ENCODE measurements around the gene IDE. TPM values are rescaled to one million over a fixed set of nuclear protein-coding genes. Genes with fewer than 3 reads are reported as not detected.
A peak's percentile ranks its signal among the peaks of the same experiment; 100 is the strongest.
"Not testable (repeated sequence)": the region's sequence is repeated elsewhere in the genome, so short reads cannot be mapped to it uniquely, and the experiment has no call there.

The IDE gene
- total RNA-seq, 6 experiments from 2014 or later: 25.6 to 31.4 (median 29.2) TPM

DNA sequence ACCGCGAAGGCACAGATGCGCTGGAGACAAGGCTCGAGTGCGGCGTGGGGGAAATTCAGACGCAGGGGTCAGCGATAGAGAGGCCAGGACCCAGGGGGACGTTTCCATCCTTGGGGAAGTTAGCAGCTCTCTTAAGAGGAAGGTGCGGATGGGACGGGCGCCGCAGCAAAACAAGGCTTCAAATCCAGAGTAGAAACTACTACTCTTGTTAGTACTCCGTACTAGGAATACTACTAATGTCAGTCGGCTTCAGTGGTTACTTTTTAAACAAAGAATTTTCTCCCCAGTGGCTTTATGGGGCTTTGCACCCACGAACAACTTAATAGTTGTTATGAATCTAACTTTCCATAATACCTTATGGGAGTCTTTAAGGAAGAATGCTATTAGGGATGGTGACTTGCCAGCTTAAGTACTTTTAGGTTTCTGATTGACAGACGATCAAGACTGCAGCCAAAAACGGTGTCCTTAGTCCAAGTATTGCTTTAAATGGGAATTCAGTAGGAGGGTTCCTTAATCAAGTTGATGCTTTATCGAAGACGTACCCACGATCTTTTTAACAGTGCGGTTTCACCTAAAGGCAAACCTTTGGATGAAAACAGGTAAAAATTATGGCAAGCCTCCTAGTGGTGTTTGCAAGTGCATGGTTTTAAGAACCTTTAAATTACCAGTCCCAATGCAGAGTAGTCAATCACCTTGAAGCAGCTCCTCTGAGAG is 812 bp upstream of the IDE start:
- no peaks in the 10 kb centered on the region for H3K36me3 ChIP-seq
- H3K4me3 ChIP-seq: peak overlapping the region; percentile 76 to 96 (median 93)
- H3K27ac ChIP-seq: peak overlapping the region; percentile 82 to 87 (median 84)
- DNase-seq (no peak), ATAC-seq (peak; percentile 9 to 19 (median 12))
- intact Hi-C loops (cut with DNase I): loop anchor here (5.0 kb wide), 1 partner anchor 57 kb away; no protein-coding TSS in a partner anchor
- H3K27me3 ChIP-seq: no peaks in the 10 kb centered on the region
- no peaks in the 10 kb centered on the region for H3K9me3 ChIP-seq
- 3% methylated on average over 21 of the region's 22 CpGs for WGBS (ENCODE audit: insufficient coverage, low coverage, low lambda C conversion rate, missing lambda C conversion rate)
- H3K4me1 ChIP-seq: peaks cover 0 to 15% (median 7%) of the 10 kb centered on the region in 4 donors
- TF ChIP-seq, protein P1, sequence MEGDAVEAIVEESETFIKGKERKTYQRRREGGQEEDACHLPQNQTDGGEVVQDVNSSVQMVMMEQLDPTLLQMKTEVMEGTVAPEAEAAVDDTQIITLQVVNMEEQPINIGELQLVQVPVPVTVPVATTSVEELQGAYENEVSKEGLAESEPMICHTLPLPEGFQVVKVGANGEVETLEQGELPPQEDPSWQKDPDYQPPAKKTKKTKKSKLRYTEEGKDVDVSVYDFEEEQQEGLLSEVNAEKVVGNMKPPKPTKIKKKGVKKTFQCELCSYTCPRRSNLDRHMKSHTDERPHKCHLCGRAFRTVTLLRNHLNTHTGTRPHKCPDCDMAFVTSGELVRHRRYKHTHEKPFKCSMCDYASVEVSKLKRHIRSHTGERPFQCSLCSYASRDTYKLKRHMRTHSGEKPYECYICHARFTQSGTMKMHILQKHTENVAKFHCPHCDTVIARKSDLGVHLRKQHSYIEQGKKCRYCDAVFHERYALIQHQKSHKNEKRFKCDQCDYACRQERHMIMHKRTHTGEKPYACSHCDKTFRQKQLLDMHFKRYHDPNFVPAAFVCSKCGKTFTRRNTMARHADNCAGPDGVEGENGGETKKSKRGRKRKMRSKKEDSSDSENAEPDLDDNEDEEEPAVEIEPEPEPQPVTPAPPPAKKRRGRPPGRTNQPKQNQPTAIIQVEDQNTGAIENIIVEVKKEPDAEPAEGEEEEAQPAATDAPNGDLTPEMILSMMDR (IDR thresholded peaks at IDR 0.05): peak in 1 of 4 donors; percentile 12
- no peak for TF ChIP-seq POLR2A (IDR thresholded peaks at IDR 0.05)

DNA sequence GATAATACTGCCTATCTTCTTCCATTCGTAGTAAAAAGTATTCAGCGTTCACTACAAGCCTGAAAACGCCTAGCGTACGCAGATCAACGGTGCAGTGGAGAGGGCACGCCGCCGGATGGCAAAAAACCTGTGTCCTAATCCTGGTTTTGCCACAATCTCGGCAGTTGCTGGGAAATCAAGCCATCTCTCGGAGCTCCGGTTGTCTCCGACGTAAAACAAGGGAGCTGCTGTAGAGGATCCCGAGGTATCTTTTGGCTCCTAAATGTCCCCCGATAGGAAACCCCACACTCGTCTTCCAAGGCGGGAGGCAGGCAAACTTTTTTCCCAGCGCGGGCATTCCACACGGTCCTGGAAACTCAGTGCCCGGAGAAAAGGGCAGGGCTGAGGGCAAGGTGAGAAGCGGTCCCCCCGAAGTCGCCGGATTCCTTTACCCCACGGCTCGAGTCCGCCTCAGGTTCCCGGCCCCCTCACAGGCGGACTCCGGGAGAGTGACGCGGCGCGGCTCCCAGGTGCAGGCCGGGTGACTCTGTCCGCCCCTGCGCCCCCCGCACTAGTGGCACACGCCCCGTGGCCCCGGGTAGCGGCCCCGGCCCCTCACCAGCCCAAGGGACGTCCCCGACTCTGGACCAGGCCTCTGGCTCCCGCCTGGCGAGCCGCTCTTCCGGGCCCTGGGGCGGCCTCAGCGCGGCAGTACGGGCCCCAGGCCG is 649 bp downstream of the IDE start:
- H3K9me3 ChIP-seq: no peaks in the 10 kb centered on the region
- no peaks in the 10 kb centered on the region for H3K27me3 ChIP-seq
- H3K4me3 ChIP-seq: peak overlapping the region; percentile 76 to 96 (median 93)
- peak; percentile 18 to 62 (median 40) for ATAC-seq
- H3K4me1 ChIP-seq: peaks cover 0 to 15% (median 7%) of the 10 kb centered on the region in 4 donors
- TF ChIP-seq POLR2A (IDR thresholded peaks at IDR 0.05): no peak
- TF ChIP-seq, protein P1 (IDR thresholded peaks at IDR 0.05): peak in 1 of 4 donors; percentile 7
- no peaks in the 10 kb centered on the region for H3K36me3 ChIP-seq
- peak overlapping the region; percentile 82 to 87 (median 84) for H3K27ac ChIP-seq
- intact Hi-C loops (cut with DNase I): loop anchor here in 1 of 2 donors (5.0 kb wide), 1 partner anchor 56 kb away; no protein-coding TSS in a partner anchor
- 1% methylated on average over 15 of the region's 56 CpGs for WGBS (ENCODE audit: insufficient coverage, low coverage, low lambda C conversion rate, missing lambda C conversion rate)
- peak in 2 of 3 donors; percentile 65 to 67 for DNase-seq

DNA sequence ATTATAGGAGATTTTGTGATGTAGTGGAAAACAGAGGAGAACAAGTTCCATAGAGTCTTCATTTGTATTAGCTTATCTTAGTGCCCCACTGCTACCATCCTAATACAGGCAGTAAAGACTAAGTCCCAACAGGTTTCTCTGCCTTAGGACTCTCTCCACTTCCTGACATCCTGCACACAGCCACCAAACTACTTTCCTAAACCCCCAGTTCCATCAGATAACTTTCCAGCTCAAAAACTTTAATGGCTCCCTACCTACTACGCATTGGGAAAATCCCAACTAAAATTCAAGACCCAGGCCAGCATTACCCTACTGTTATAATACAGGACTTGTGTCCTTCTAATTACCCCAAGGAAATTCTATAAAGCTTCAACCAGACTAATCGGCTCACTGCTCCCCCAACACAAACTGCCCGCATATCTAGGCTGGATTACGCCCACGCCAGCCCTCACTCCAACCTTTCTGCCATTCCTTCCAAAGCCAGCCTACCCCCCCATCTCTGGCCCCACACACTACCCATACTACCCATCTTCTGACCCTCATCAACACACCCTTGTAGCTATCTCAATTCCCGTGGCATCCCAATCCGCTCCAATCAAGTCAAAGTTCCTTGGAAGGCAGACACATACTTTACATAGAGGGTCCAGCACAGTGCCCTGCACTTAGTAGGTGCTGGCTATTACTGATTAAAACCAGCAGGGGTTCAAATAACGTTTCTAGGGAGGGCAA is 1.4 kb downstream of the IDE start:
- TF ChIP-seq, protein P1 (IDR thresholded peaks at IDR 0.05): no peak
- TF ChIP-seq POLR2A (IDR thresholded peaks at IDR 0.05): no peak
- no peaks in the 10 kb centered on the region for H3K36me3 ChIP-seq
- H3K4me3 ChIP-seq: peak overlapping the region; percentile 76 to 96 (median 93)
- 48% methylated on average over 5 of the region's 8 CpGs for WGBS (ENCODE audit: insufficient coverage, low coverage, low lambda C conversion rate, missing lambda C conversion rate)
- H3K4me1 ChIP-seq: peaks cover 0 to 15% (median 7%) of the 10 kb centered on the region in 4 donors
- H3K27ac ChIP-seq: peak overlapping the region in 2 of 3 donors; percentile 84 to 87
- ATAC-seq (no peak), DNase-seq (no peak)
- H3K27me3 ChIP-seq: no peaks in the 10 kb centered on the region
- intact Hi-C loops (cut with DNase I): loop anchor here in 1 of 2 donors (5.0 kb wide), 1 partner anchor 55 kb away; no protein-coding TSS in a partner anchor
- H3K9me3 ChIP-seq: no peaks in the 10 kb centered on the region

DNA sequence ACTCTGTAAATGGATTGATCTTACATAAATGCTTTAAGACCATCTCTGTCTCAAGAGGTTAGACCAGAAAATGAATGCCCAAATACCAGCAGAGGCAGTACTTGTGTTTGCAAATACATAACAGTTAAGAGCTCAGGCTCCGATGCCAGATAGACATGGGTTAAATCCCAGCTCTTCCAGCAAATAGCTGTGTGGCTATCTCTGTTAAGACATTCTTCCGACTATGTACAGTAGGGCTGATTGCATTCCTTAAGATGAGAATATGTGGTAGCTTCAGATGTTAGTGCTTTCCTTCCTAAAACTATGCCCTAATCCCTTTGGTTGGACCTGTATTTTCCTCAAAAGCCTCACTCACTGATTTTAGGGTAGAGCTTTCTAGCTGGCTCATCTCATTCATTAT is 2.2 kb downstream of the IDE start:
- no peaks in the 10 kb centered on the region for H3K27me3 ChIP-seq
- H3K4me1 ChIP-seq: peaks cover 0 to 15% (median 7%) of the 10 kb centered on the region in 4 donors
- no peak for ATAC-seq
- H3K4me3 ChIP-seq: no peak overlapping the region
- WGBS (ENCODE audit: insufficient coverage, low coverage, low lambda C conversion rate, missing lambda C conversion rate): no CpG with 5 or more reads among the region's 2 CpGs
- intact Hi-C loops (cut with DNase I): loop anchor here in 1 of 2 donors (5.0 kb wide), 1 partner anchor 54 kb away; no protein-coding TSS in a partner anchor
- no peaks in the 10 kb centered on the region for H3K9me3 ChIP-seq
- no peaks in the 10 kb centered on the region for H3K36me3 ChIP-seq
- TF ChIP-seq, protein P1 (IDR thresholded peaks at IDR 0.05): no peak
- no peak for TF ChIP-seq POLR2A (IDR thresholded peaks at IDR 0.05)
- H3K27ac ChIP-seq: no peak overlapping the region
- no peak for DNase-seq

DNA sequence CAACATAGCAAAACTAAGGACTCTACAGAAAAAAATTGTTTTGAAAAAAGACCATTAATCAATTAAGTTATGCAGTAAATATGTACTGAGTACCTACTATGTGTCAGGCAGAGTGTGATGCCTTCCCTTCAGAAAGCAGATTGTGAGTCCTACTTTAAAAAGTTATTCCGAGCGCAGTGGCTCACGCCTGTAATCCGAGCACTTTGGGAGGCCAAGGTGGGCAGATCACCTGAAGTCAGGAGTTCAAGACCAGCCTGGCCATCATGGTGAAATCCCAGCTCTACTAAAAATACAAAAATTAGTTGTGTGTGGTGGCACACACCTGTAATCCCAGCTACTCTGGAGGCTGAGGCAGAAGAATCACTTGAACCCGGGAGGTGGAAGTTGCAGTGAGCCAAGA is 4.2 kb downstream of the IDE start:
- not testable (repeated sequence) for H3K36me3 ChIP-seq, DNase-seq, H3K4me3 ChIP-seq, H3K27ac ChIP-seq, H3K27me3 ChIP-seq, ATAC-seq, H3K9me3 ChIP-seq
- 94% methylated on average over 4 of the region's 5 CpGs for WGBS (ENCODE audit: insufficient coverage, low coverage, low lambda C conversion rate, missing lambda C conversion rate)
- H3K4me1 ChIP-seq: peaks cover 0 to 14% (median 4%) of the 10 kb centered on the region in 4 donors
- intact Hi-C loops (cut with DNase I): loop anchor here in 1 of 2 donors (5.0 kb wide), 1 partner anchor 52 kb away; no protein-coding TSS in a partner anchor

All from right lobe of liver (tissue), 6 donors.